ENCODE data around the gene UIMC1. TPM values are rescaled to one million over a fixed set of nuclear protein-coding genes. Genes with fewer than 3 reads are reported as not detected.

The UIMC1 gene
- polyA plus RNA-seq, 1 donor (not counting 4 experiments of a cell fraction or from before 2014, with no cell fraction given): 29.0 TPM

DNA sequence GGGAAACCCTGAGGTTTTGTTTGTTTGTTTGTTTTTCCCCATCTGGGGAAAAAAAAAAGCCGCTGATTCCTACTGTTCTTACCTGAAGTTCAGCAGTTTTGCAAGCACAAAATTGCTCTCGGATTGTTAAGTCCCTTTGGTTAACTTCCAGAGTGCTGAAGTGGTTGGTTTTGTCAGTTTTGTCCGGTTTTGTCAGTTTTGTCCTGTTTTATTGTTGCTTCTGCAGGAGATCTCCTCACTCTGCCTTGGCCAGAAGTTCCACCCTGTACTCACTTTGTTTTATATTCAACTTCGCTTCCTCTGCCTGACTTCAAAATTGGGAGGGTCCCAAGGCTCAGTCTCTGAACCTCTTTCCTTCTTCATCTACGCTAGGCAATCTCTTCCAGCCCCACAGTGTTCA is 30.3 kb upstream of the UIMC1 start:
- Histone ChIP-seq H3K36me3 (ENCODE audit: control insufficient read depth in 2 of 2, extremely low read depth in 1 of 2, insufficient read depth in 2 of 2, low read length in 2 of 2) (peaks cover 0 to 4% of the 10 kb centered on the region in 2 experiments), H3K4me3 (ENCODE audit: control insufficient read depth in 2 of 3, extremely low read depth in 1 of 3, insufficient read depth in 2 of 3, low read depth in 1 of 3, low read length in 3 of 3) (no peak overlapping the region), H3K9ac (ENCODE audit: control insufficient read depth, extremely low read depth, insufficient read depth, low read length) (no peak overlapping the region), H3K9me3 (ENCODE audit: control insufficient read depth, low read depth, low read length) (no peaks in the 10 kb centered on the region), H2AFZ (ENCODE audit: control insufficient read depth, low read length) (no peak overlapping the region), H3K9me1 (ENCODE audit: control insufficient read depth, extremely low read depth, insufficient read depth, low read length) (no peaks in the 10 kb centered on the region), H4K20me1 (ENCODE audit: control insufficient read depth, extremely low read depth, insufficient read depth, low read length) (no peaks in the 10 kb centered on the region), H3K4me2 (ENCODE audit: control insufficient read depth, extremely low read depth, insufficient read depth, low read depth, low read length) (no peak overlapping the region), H3K79me2 (ENCODE audit: control insufficient read depth, insufficient read depth, low read length) (peaks cover 22% of the 10 kb centered on the region), H3K27ac (ENCODE audit: control insufficient read depth, insufficient read depth, low read length) (no peak overlapping the region), H3K27me3 (ENCODE audit: control insufficient read depth, extremely low read depth, insufficient read depth, low read length) (no peaks in the 10 kb centered on the region), H3K4me1 (ENCODE audit: control insufficient read depth, extremely low read depth, insufficient read depth, low read length) (no peaks in the 10 kb centered on the region)
- no peak for TF ChIP-seq EZH2 (IDR thresholded peaks at IDR 0.05; ENCODE audit: low read length)
- TF ChIP-seq, protein P1, sequence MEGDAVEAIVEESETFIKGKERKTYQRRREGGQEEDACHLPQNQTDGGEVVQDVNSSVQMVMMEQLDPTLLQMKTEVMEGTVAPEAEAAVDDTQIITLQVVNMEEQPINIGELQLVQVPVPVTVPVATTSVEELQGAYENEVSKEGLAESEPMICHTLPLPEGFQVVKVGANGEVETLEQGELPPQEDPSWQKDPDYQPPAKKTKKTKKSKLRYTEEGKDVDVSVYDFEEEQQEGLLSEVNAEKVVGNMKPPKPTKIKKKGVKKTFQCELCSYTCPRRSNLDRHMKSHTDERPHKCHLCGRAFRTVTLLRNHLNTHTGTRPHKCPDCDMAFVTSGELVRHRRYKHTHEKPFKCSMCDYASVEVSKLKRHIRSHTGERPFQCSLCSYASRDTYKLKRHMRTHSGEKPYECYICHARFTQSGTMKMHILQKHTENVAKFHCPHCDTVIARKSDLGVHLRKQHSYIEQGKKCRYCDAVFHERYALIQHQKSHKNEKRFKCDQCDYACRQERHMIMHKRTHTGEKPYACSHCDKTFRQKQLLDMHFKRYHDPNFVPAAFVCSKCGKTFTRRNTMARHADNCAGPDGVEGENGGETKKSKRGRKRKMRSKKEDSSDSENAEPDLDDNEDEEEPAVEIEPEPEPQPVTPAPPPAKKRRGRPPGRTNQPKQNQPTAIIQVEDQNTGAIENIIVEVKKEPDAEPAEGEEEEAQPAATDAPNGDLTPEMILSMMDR (optimal IDR thresholded peaks at IDR 0.05 in 1 of 3, IDR thresholded peaks at IDR 0.05 in 1 of 3, conservative IDR thresholded peaks at IDR 0.05 in 1 of 3; ENCODE audit: extremely low read depth in 1 of 3, insufficient read depth in 2 of 3, low read length in 3 of 3): no peak
- dilution Hi-C loops (cut with MboI; ENCODE audit: extremely low pct_ligation_motif_present, low sequenced_read_pairs): no loop called here
- DNase-seq (ENCODE audit: low read depth, low spot score): no peak
- FAIRE-seq: no peak

DNA sequence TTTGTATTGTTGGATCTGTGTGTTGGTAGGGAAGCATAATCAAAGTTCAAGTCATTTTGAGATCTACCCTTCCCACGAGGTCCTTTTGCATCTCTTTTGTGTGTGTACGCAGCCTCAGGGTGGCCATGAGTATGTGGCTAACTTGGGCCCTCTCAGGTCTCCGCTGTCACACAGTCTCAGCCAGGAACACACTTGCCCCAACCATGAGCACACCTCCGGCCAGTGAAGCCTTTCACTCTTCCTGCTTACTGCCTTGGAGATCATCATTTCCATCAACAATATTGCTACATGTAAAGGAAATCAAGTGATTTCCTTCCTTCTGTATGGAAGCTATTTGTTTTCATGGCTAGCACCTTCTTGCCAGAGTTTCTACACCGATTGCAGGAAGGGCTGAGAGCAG is 29.9 kb upstream of the UIMC1 start:
- H3K27me3 ChIP-seq (ENCODE audit: control insufficient read depth, extremely low read depth, insufficient read depth, low read length): no peaks in the 10 kb centered on the region
- H3K27ac ChIP-seq (ENCODE audit: control insufficient read depth, insufficient read depth, low read length): no peak overlapping the region
- no peak for TF ChIP-seq EZH2 (IDR thresholded peaks at IDR 0.05; ENCODE audit: low read length)
- no peak overlapping the region for H2AFZ ChIP-seq (ENCODE audit: control insufficient read depth, low read length)
- H3K9me1 ChIP-seq (ENCODE audit: control insufficient read depth, extremely low read depth, insufficient read depth, low read length): no peaks in the 10 kb centered on the region
- dilution Hi-C loops (cut with MboI; ENCODE audit: extremely low pct_ligation_motif_present, low sequenced_read_pairs): no loop called here
- no peak overlapping the region for H3K4me2 ChIP-seq (ENCODE audit: control insufficient read depth, extremely low read depth, insufficient read depth, low read depth, low read length)
- no peak overlapping the region for H3K9ac ChIP-seq (ENCODE audit: control insufficient read depth, extremely low read depth, insufficient read depth, low read length)
- no peak overlapping the region for H3K4me3 ChIP-seq (ENCODE audit: control insufficient read depth in 2 of 3, extremely low read depth in 1 of 3, insufficient read depth in 2 of 3, low read depth in 1 of 3, low read length in 3 of 3)
- no peaks in the 10 kb centered on the region for H3K4me1 ChIP-seq (ENCODE audit: control insufficient read depth, extremely low read depth, insufficient read depth, low read length)
- no peaks in the 10 kb centered on the region for H3K36me3 ChIP-seq (ENCODE audit: control insufficient read depth in 2 of 2, extremely low read depth in 1 of 2, insufficient read depth in 2 of 2, low read length in 2 of 2)
- DNase-seq (ENCODE audit: low read depth, low spot score) (no peak), FAIRE-seq (no peak)
- H4K20me1 ChIP-seq (ENCODE audit: control insufficient read depth, extremely low read depth, insufficient read depth, low read length): no peaks in the 10 kb centered on the region
- peaks cover 22% of the 10 kb centered on the region for H3K79me2 ChIP-seq (ENCODE audit: control insufficient read depth, insufficient read depth, low read length)
- no peaks in the 10 kb centered on the region for H3K9me3 ChIP-seq (ENCODE audit: control insufficient read depth, low read depth, low read length)

DNA sequence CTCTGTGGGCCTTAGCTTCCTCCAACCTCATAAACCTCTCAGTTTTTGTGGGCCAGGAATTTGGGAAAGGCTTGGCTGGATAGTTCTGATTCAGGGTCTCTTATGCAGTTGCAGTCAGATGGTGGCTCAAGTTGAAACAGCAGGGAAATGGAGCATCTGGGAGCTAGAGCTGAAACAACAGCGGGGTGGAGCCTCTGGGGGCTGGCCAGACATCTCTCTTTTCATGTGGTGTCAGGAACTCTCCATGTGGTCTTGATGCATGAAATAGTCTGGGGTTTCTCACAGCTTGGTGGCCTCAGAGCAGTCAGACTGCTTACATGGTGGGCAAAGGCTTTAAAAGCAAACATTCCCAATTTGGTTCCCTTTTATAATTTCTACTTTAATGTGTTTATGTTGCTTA is 29.4 kb upstream of the UIMC1 start:
- H3K79me2 ChIP-seq (ENCODE audit: control insufficient read depth, insufficient read depth, low read length): peaks cover 24% of the 10 kb centered on the region
- DNase-seq (ENCODE audit: low read depth, low spot score) (no peak), FAIRE-seq (no peak)
- H3K27me3 ChIP-seq (ENCODE audit: control insufficient read depth, extremely low read depth, insufficient read depth, low read length): no peaks in the 10 kb centered on the region
- H3K4me2 ChIP-seq (ENCODE audit: control insufficient read depth, extremely low read depth, insufficient read depth, low read depth, low read length): no peak overlapping the region
- H3K4me1 ChIP-seq (ENCODE audit: control insufficient read depth, extremely low read depth, insufficient read depth, low read length): no peaks in the 10 kb centered on the region
- no peak overlapping the region for H2AFZ ChIP-seq (ENCODE audit: control insufficient read depth, low read length)
- no peak for TF ChIP-seq EZH2 (IDR thresholded peaks at IDR 0.05; ENCODE audit: low read length)
- TF ChIP-seq, protein P1 (optimal IDR thresholded peaks at IDR 0.05 in 1 of 3, IDR thresholded peaks at IDR 0.05 in 1 of 3, conservative IDR thresholded peaks at IDR 0.05 in 1 of 3; ENCODE audit: extremely low read depth in 1 of 3, insufficient read depth in 2 of 3, low read length in 3 of 3): no peak
- no peak overlapping the region for H3K9ac ChIP-seq (ENCODE audit: control insufficient read depth, extremely low read depth, insufficient read depth, low read length)
- dilution Hi-C loops (cut with MboI; ENCODE audit: extremely low pct_ligation_motif_present, low sequenced_read_pairs): no loop called here
- no peaks in the 10 kb centered on the region for H3K36me3 ChIP-seq (ENCODE audit: control insufficient read depth in 2 of 2, extremely low read depth in 1 of 2, insufficient read depth in 2 of 2, low read length in 2 of 2)
- H3K4me3 ChIP-seq (ENCODE audit: control insufficient read depth in 2 of 3, extremely low read depth in 1 of 3, insufficient read depth in 2 of 3, low read depth in 1 of 3, low read length in 3 of 3): no peak overlapping the region
- H4K20me1 ChIP-seq (ENCODE audit: control insufficient read depth, extremely low read depth, insufficient read depth, low read length): no peaks in the 10 kb centered on the region
- no peaks in the 10 kb centered on the region for H3K9me1 ChIP-seq (ENCODE audit: control insufficient read depth, extremely low read depth, insufficient read depth, low read length)
- no peaks in the 10 kb centered on the region for H3K9me3 ChIP-seq (ENCODE audit: control insufficient read depth, low read depth, low read length)
- H3K27ac ChIP-seq (ENCODE audit: control insufficient read depth, insufficient read depth, low read length): no peak overlapping the region
